EH (cell line): ENCODE measurements around the gene RPS3.
A peak's percentile ranks its signal among the peaks of the same experiment; 100 is the strongest.
"Not testable (repeated sequence)": the region's sequence is repeated elsewhere in the genome, so short reads cannot be mapped to it uniquely, and the experiment has no call there.

Experiments used
- DNase-seq: peaks from one replicate; pipeline ENCODE4 v3.0.0-alpha.2; 2015; ENCODE audit warnings: low read depth

The RPS3 gene

GRCh38 chr11:75399344-75400145 lies at the start of gene RPS3:
RPS3 (plus strand) TSS chr11:75399518; CDS start chr11:75399548, 30 bp downstream.
- DNase-seq: peak; percentile 92

GRCh38 chr11:75349521-75350116 lies 49.7 kb upstream of the RPS3 start:
- DNase-seq: no peak

- no peak for DNase-seq
These were observed 49.1 kb upstream of the RPS3 start for GRCh38 chr11:75350122-75350742.

GRCh38 chr11:75350743-75351540 lies 48.4 kb upstream of the RPS3 start:
- DNase-seq: peak; percentile 41

- DNase-seq: no peak
These were observed 47.9 kb upstream of the RPS3 start, which contains the start of gene ARRB1 for GRCh38 chr11:75351541-75351790. ARRB1 (minus strand) TSS chr11:75351661; CDS start chr11:75351607, 54 bp downstream.

- DNase-seq: peak; percentile 53
These were observed 47.3 kb upstream of the RPS3 start for GRCh38 chr11:75351791-75352587.

GRCh38 chr11:75352588-75353206 lies 46.6 kb upstream of the RPS3 start:
- DNase-seq: no peak

GRCh38 chr11:75355051-75355450 lies 44.3 kb upstream of the RPS3 start:
- no peak for DNase-seq

- DNase-seq: peak; percentile 62
These were observed 42.7 kb upstream of the RPS3 start for GRCh38 chr11:75356613-75357012.

GRCh38 chr11:75362285-75362684 lies 37.0 kb upstream of the RPS3 start:
- DNase-seq: not testable (repeated sequence)

- peak; percentile 42 for DNase-seq
These were observed 33.6 kb upstream of the RPS3 start for GRCh38 chr11:75365711-75366181.

GRCh38 chr11:75366826-75367225 lies 32.5 kb upstream of the RPS3 start:
- DNase-seq: not testable (repeated sequence)

- no peak for DNase-seq
These were observed 29.6 kb upstream of the RPS3 start for GRCh38 chr11:75369560-75370255.

GRCh38 chr11:75371949-75372876 lies 27.1 kb upstream of the RPS3 start:
- peak; percentile 17 for DNase-seq

- no peak for DNase-seq
These were observed 26.1 kb upstream of the RPS3 start for GRCh38 chr11:75373201-75373600.

GRCh38 chr11:75374646-75375045 lies 24.7 kb upstream of the RPS3 start:
- no peak for DNase-seq

GRCh38 chr11:75375626-75376025 lies 23.7 kb upstream of the RPS3 start:
- DNase-seq: no peak

GRCh38 chr11:75376175-75376574 lies 23.1 kb upstream of the RPS3 start:
- no peak for DNase-seq

GRCh38 chr11:75378776-75379175 lies 20.5 kb upstream of the RPS3 start:
- DNase-seq: not testable (repeated sequence)
